Liver (tissue), 9 donors: ENCODE measurements around the gene FTO. TPM values are rescaled to one million over a fixed set of nuclear protein-coding genes. Genes with fewer than 3 reads are reported as not detected.

Experiments used
- DNase-seq: peaks from one replicate; pipeline ENCODE4 v3.0.0-alpha.2; 2017; ENCODE audit warnings: low spot score
- H3K27ac ChIP-seq, 2 donors: one replicate each; pipeline ENCODE4 v1.7.0; 2013; ENCODE audit warnings: inconsistent platforms in 2 of 2, low read length in 2 of 2, control low read depth in 1 of 2, low read depth in 1 of 2, mild to moderate bottlenecking in 1 of 2
- H3K27me3 ChIP-seq, 4 donors: one replicate each; pipeline versions ENCODE4 v1.6.1 to v1.7.0; 2013; ENCODE audit warnings: low read length in 3 of 4, inconsistent platforms in 1 of 4, mild to moderate bottlenecking in 1 of 4, moderate library complexity in 1 of 4; ENCODE audit not compliant: control insufficient read depth in 4 of 4, insufficient read depth in 4 of 4
- H3K36me3 ChIP-seq, 4 donors: one replicate each; pipeline versions ENCODE4 v1.6.1 to v1.7.0; 2013; ENCODE audit warnings: low read length in 3 of 4, mild to moderate bottlenecking in 3 of 4, low read depth in 1 of 4, moderate library complexity in 1 of 4; ENCODE audit not compliant: control insufficient read depth in 4 of 4, insufficient read depth in 3 of 4
- H3K4me1 ChIP-seq, 4 donors: one replicate each; pipeline versions ENCODE4 v1.6.1 to v1.7.0; 2013; ENCODE audit warnings: low read length in 3 of 4, mild to moderate bottlenecking in 3 of 4, moderate library complexity in 1 of 4; ENCODE audit not compliant: control insufficient read depth in 4 of 4, insufficient read depth in 4 of 4
- H3K4me3 ChIP-seq, 3 donors: one replicate each; pipeline versions ENCODE4 v1.6.1 to v1.7.0; 2013; ENCODE audit warnings: low read length in 3 of 3, control low read depth in 1 of 3, low read depth in 1 of 3, mild to moderate bottlenecking in 1 of 3
- H3K9ac ChIP-seq, 2 donors: one replicate each; pipeline ENCODE4 v1.7.0; 2013; ENCODE audit warnings: low read length in 2 of 2, mild to moderate bottlenecking in 2 of 2, moderate library complexity in 2 of 2, control low read depth in 1 of 2, low read depth in 1 of 2
- H3K9me3 ChIP-seq, 4 donors: one replicate each; pipeline versions ENCODE4 v1.6.1 to v1.7.0; 2013; ENCODE audit warnings: low read length in 3 of 4; ENCODE audit not compliant: control insufficient read depth in 4 of 4
- EGR1 ChIP-seq, 2 donors: IDR thresholded peaks; 2 replicates each; pipeline ENCODE4 v1.6.1; 2016 to 2018; ENCODE audit warnings: antibody characterized with exemption in 2 of 2, low read depth in 2 of 2
- FOXA1 ChIP-seq: IDR thresholded peaks from 2 replicates; pipeline ENCODE4 v1.6.1; 2016; ENCODE audit warnings: antibody characterized with exemption
- FOXA2 ChIP-seq: IDR thresholded peaks from 2 replicates; pipeline ENCODE4 v1.6.1; 2016; ENCODE audit warnings: antibody characterized with exemption
- GABPA ChIP-seq, 2 donors: IDR thresholded peaks in 1 of 2; conservative IDR thresholded peaks in 1 of 2; 2 replicates each; pipeline ENCODE4 v1.6.1; 2016; ENCODE audit warnings: antibody characterized with exemption in 2 of 2, mild to moderate bottlenecking in 1 of 2, moderate library complexity in 1 of 2
- HNF4A ChIP-seq, 2 donors: conservative IDR thresholded peaks; 2 replicates each; pipeline ENCODE4 v1.6.1; 2016; ENCODE audit warnings: antibody characterized with exemption in 2 of 2, mild to moderate bottlenecking in 2 of 2
- HNF4G ChIP-seq: IDR thresholded peaks from 2 replicates; pipeline ENCODE4 v1.6.1; 2016; ENCODE audit warnings: antibody characterized with exemption
- JUND ChIP-seq, 2 donors: IDR thresholded peaks; 2 replicates each; pipeline ENCODE4 v1.6.1; 2016; ENCODE audit warnings: antibody characterized with exemption in 2 of 2
- MAX ChIP-seq: IDR thresholded peaks from 2 replicates; pipeline ENCODE4 v1.6.1; 2016; ENCODE audit warnings: antibody characterized with exemption
- NR2F2 ChIP-seq: IDR thresholded peaks from 2 replicates; pipeline ENCODE4 v1.6.1; 2016; ENCODE audit warnings: antibody characterized with exemption
- RAD21 ChIP-seq, 2 donors: IDR thresholded peaks; 2 replicates each; pipeline ENCODE4 v1.6.1; 2016; ENCODE audit warnings: antibody characterized with exemption in 2 of 2, mild to moderate bottlenecking in 2 of 2
- RXRA ChIP-seq, 2 donors: IDR thresholded peaks; 2 replicates each; pipeline ENCODE4 v1.6.1; 2017 to 2018; ENCODE audit warnings: antibody characterized with exemption in 2 of 2, mild to moderate bottlenecking in 1 of 2
- SP1 ChIP-seq: IDR thresholded peaks from 2 replicates; pipeline ENCODE4 v1.6.1; 2018; ENCODE audit warnings: antibody characterized with exemption, mild to moderate bottlenecking
- TAF1 ChIP-seq: conservative IDR thresholded peaks from 2 replicates; pipeline ENCODE4 v1.6.1; 2016; ENCODE audit warnings: antibody characterized with exemption, mild to moderate bottlenecking
- YY1 ChIP-seq: IDR thresholded peaks from 2 replicates; pipeline ENCODE4 v1.6.1; 2016; ENCODE audit warnings: antibody characterized with exemption, mild to moderate bottlenecking
- ZBTB33 ChIP-seq: IDR thresholded peaks from 2 replicates; pipeline ENCODE4 v1.6.1; 2016; ENCODE audit warnings: antibody characterized with exemption
- WGBS: extraction: QIAGEN DNeasy Blood & Tissue Kit; methylation state at CpG from one replicate; pipeline ENCODE4 v1.1.7; 2013; 5-methylcytosine and 5-hydroxymethylcytosine counted together
- polyA plus RNA-seq, 2 donors: library from polyadenylated mRNA; stranded (reverse) in 1 of 2; unstranded in 1 of 2; fragments of 200-250 nt in 1 of 2; fragments of >200 nt in 1 of 2; fragmentation: Nextera tagmentation in 1 of 2; extraction: Ambion mirVana in 1 of 2; gene quantifications; one replicate each; pipeline versions ENCODE4 v1.2.1 to v1.2.3, GENCODE V29; 2013 to 2015
- total RNA-seq, 2 donors: library from RNA; depleted of rRNA; stranded (reverse); fragments of >200 nt; gene quantifications; one replicate each; pipeline ENCODE4 v1.2.3, GENCODE V29; 2014
- TF ChIP-seq, protein P1 (sequence below): IDR thresholded peaks from 2 replicates; pipeline ENCODE4 v1.6.1; 2016; ENCODE audit warnings: antibody characterized with exemption
- TF ChIP-seq, protein P2 (sequence below): IDR thresholded peaks from 2 replicates; pipeline ENCODE4 v1.6.1; 2016; ENCODE audit warnings: antibody characterized with exemption, mild to moderate bottlenecking
- TF ChIP-seq, protein P3 (sequence below): fragments of 150-350 bp; IDR thresholded peaks from 2 replicates; pipeline ENCODE4 v1.5.1; 2017; ENCODE audit warnings: improper control_type of control experiment, low read depth, low read length; ENCODE audit not compliant: missing input control
- donor health status: healthy.
- donor health status: healthy.
- donor health status: healthy.
- donor health status: healthy.
- donor health status: healthy.

FTO gene
- total and polyA plus RNA-seq, 4 donors = 12.0 to 54.2 (median 24.6) TPM

DNA sequence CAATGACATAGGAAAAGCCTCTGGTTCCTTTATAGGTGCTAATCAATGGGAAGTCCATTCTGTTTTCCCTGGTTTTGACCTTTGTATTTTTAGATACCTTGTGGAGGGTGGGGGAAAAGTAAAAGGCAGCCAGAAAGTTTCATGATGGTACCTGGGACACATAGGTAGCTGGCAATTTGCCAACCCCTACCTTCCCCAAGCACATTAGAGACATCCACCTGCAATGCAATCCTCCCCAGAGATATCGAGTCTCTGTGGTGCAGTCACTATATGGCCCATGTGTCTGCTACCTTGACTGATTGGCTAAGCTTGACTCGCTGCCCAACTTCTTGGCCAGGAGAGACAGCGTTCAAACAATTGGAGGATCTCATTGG lies 496.2 kb downstream of the FTO start:
- Histone ChIP-seq H3K4me1 (no peaks in the 10 kb centered on the region), H3K27me3 (no peaks in the 10 kb centered on the region), H3K27ac (no peak overlapping the region), H3K36me3 (no peaks in the 10 kb centered on the region), H3K9ac (no peak overlapping the region), H3K9me3 (no peaks in the 10 kb centered on the region), H3K4me3 (no peak overlapping the region)
- TF ChIP-seq GABPA (IDR thresholded peaks at IDR 0.05 in 1 of 2, conservative IDR thresholded peaks at IDR 0.05 in 1 of 2) (no peak), MAX (no peak), EGR1 (IDR thresholded peaks at IDR 0.05; ENCODE audit: low read depth in 2 of 2) (no peak), JUND (IDR thresholded peaks at IDR 0.05) (no peak), ZBTB33 (no peak)
- TF ChIP-seq, protein P1, sequence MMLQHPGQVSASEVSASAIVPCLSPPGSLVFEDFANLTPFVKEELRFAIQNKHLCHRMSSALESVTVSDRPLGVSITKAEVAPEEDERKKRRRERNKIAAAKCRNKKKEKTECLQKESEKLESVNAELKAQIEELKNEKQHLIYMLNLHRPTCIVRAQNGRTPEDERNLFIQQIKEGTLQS = no peak
- no peak for DNase-seq
- WGBS = 93% methylated on average over 3 of the region's 3 CpGs

- Histone ChIP-seq H3K4me1 (no peaks in the 10 kb centered on the region), H3K4me3 (no peak overlapping the region), H3K36me3 (no peaks in the 10 kb centered on the region), H3K9ac (no peak overlapping the region), H3K27ac (no peak overlapping the region), H3K27me3 (no peaks in the 10 kb centered on the region), H3K9me3 (no peaks in the 10 kb centered on the region)
- WGBS = 92% methylated on average over 1 of the region's 1 CpG
- DNase-seq = no peak
- TF ChIP-seq TAF1 (no peak), MAX (no peak), FOXA1 (no peak), FOXA2 (no peak), GABPA (IDR thresholded peaks at IDR 0.05 in 1 of 2, conservative IDR thresholded peaks at IDR 0.05 in 1 of 2) (no peak), NR2F2 (no peak), RXRA (IDR thresholded peaks at IDR 0.05) (no peak), EGR1 (IDR thresholded peaks at IDR 0.05; ENCODE audit: low read depth in 2 of 2) (no peak), HNF4A (conservative IDR thresholded peaks at IDR 0.05) (no peak), JUND (IDR thresholded peaks at IDR 0.05) (no peak), RAD21 (IDR thresholded peaks at IDR 0.05) (no peak), SP1 (no peak), YY1 (no peak), ZBTB33 (no peak), HNF4G (no peak)
- TF ChIP-seq, protein P2, sequence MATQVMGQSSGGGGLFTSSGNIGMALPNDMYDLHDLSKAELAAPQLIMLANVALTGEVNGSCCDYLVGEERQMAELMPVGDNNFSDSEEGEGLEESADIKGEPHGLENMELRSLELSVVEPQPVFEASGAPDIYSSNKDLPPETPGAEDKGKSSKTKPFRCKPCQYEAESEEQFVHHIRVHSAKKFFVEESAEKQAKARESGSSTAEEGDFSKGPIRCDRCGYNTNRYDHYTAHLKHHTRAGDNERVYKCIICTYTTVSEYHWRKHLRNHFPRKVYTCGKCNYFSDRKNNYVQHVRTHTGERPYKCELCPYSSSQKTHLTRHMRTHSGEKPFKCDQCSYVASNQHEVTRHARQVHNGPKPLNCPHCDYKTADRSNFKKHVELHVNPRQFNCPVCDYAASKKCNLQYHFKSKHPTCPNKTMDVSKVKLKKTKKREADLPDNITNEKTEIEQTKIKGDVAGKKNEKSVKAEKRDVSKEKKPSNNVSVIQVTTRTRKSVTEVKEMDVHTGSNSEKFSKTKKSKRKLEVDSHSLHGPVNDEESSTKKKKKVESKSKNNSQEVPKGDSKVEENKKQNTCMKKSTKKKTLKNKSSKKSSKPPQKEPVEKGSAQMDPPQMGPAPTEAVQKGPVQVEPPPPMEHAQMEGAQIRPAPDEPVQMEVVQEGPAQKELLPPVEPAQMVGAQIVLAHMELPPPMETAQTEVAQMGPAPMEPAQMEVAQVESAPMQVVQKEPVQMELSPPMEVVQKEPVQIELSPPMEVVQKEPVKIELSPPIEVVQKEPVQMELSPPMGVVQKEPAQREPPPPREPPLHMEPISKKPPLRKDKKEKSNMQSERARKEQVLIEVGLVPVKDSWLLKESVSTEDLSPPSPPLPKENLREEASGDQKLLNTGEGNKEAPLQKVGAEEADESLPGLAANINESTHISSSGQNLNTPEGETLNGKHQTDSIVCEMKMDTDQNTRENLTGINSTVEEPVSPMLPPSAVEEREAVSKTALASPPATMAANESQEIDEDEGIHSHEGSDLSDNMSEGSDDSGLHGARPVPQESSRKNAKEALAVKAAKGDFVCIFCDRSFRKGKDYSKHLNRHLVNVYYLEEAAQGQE = no peak
- TF ChIP-seq, protein P3, sequence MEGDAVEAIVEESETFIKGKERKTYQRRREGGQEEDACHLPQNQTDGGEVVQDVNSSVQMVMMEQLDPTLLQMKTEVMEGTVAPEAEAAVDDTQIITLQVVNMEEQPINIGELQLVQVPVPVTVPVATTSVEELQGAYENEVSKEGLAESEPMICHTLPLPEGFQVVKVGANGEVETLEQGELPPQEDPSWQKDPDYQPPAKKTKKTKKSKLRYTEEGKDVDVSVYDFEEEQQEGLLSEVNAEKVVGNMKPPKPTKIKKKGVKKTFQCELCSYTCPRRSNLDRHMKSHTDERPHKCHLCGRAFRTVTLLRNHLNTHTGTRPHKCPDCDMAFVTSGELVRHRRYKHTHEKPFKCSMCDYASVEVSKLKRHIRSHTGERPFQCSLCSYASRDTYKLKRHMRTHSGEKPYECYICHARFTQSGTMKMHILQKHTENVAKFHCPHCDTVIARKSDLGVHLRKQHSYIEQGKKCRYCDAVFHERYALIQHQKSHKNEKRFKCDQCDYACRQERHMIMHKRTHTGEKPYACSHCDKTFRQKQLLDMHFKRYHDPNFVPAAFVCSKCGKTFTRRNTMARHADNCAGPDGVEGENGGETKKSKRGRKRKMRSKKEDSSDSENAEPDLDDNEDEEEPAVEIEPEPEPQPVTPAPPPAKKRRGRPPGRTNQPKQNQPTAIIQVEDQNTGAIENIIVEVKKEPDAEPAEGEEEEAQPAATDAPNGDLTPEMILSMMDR = no peak
- TF ChIP-seq, protein P1 = no peak
Measured at GRCh38 chr16:54200720-54201119, 496.8 kb downstream of the FTO start.
